Heart left ventricle (tissue), 16 donors: Measurements from ENCODE around the gene PPP4R1. TPM values are rescaled to one million over a fixed set of nuclear protein-coding genes. Genes with fewer than 3 reads are reported as not detected.

Source experiments
- ATAC-seq, 4 donors: fragments of 200-7000 bp; cut with Tn5 transposase; one replicate each; pipeline ENCODE4 v1.9.1; 2020 to 2022; ENCODE audit warnings: moderate library complexity in 4 of 4, mild to moderate bottlenecking in 3 of 4, moderate number of reproducible peaks in 1 of 4
- DNase-seq, 5 donors: peaks; one replicate each; pipeline ENCODE4 v3.0.0-alpha.2; 2020
- H3K27ac ChIP-seq, 12 donors: fragments of 200-600 bp; sonication (generic) in 4 of 12; one replicate each; pipeline versions ENCODE4 v1.5.0 to v1.8.0; 2016 to 2022; ENCODE audit warnings: mild to moderate bottlenecking in 2 of 12
- H3K27me3 ChIP-seq, 9 donors: fragments of 200-600 bp; sonication (generic) in 2 of 9; one replicate each; pipeline versions ENCODE4 v1.5.1 to v1.8.0; 2016 to 2022; ENCODE audit warnings: mild to moderate bottlenecking in 3 of 9
- H3K36me3 ChIP-seq, 9 donors: fragments of 200-600 bp; sonication (generic) in 2 of 9; one replicate each; pipeline versions ENCODE4 v1.5.0 to v1.8.0; 2018 to 2022; ENCODE audit warnings: mild to moderate bottlenecking in 2 of 9
- H3K4me1 ChIP-seq, 12 donors: fragments of 200-600 bp; sonication (generic) in 4 of 12; one replicate each; pipeline versions ENCODE4 v1.5.0 to v1.8.0; 2016 to 2022; ENCODE audit warnings: mild to moderate bottlenecking in 3 of 12
- H3K4me3 ChIP-seq, 12 donors: fragments of 200-600 bp; sonication (generic) in 4 of 12; one replicate each; pipeline versions ENCODE4 v1.5.0 to v1.8.0; 2017 to 2022; ENCODE audit warnings: mild to moderate bottlenecking in 9 of 12, moderate library complexity in 4 of 12
- H3K9me3 ChIP-seq, 12 donors: fragments of 200-600 bp; sonication (generic) in 4 of 12; one replicate each; pipeline versions ENCODE4 v1.5.0 to v1.8.0; 2016 to 2022; ENCODE audit warnings: mild to moderate bottlenecking in 1 of 12
- POLR2A ChIP-seq, 2 donors: fragments of 450-650 bp; IDR thresholded peaks; one replicate each; pipeline ENCODE4 v1.6.1; 2017; ENCODE audit warnings: antibody characterized with exemption in 2 of 2, mild to moderate bottlenecking in 2 of 2, moderate library complexity in 2 of 2
- WGBS, 4 donors: extraction: QIAGEN DNeasy Blood & Tissue Kit in 2 of 4; methylation state at CpG; one replicate each; pipeline versions ENCODE4 v1.1.5 to v1.1.7; 2013 to 2018; 5-methylcytosine and 5-hydroxymethylcytosine counted together
- intact Hi-C, 10 donors: fragments of 100-400 bp; cut with DNase I; formaldehyde crosslinking; loops; one replicate each; pipeline versions ENCODE4 v1.11.1 to v1.14.2; 2022
- polyA plus RNA-seq, 2 donors: library from polyadenylated mRNA; stranded (reverse); fragments of 200-250 nt; gene quantifications; one replicate each; pipeline ENCODE4 v1.2.3, GENCODE V29; 2013
- total RNA-seq, 9 donors: library from RNA; depleted of rRNA in 2 of 9; stranded (reverse); fragments of >200 nt in 2 of 9; fragmentation: NEBNext Ultra II Directional in 3 of 9; extraction: Animal tissue kit (Norgen Biotek cat#: 25700) in 3 of 9; gene quantifications; one replicate each; pipeline versions ENCODE4 v1.1.0 to v1.2.4, GENCODE V29; 2016 to 2023
- TF ChIP-seq, protein P1 (sequence below), 12 donors: fragments of 200-600 bp; sonication (generic) in 4 of 12; IDR thresholded peaks; one replicate each; pipeline versions ENCODE4 v1.5.0 to v1.8.0; 2018 to 2022; ENCODE audit warnings: antibody characterized with exemption in 12 of 12, mild to moderate bottlenecking in 5 of 12
- donor health status: ischemic (EF 13 %, LVEDD 7.1; RV severe dilation, severe dysfunction).
- donor health status: healthy with polysubstance abuse.
- donor health status: DM: no; HTN: yes; CAD: no.
- donor health status: DM: no; HTN: no; CAD: no.
- donor health status: ischemic (EF 25% LVEDD 6.9; RV normal size, moderate dysfunction).
- donor health status: ischemic (EF 25% LVEDD 5.7; RV mildly dilated, moderate dysfunction).
- donor health status: healthy.
- donor health status: DM: yes; HTN: yes; CAD: no.
- donor health status: ischemic (EF 35%, LVEDD 5.7; RV mildly dilated, moderate dysfunction).
- donor health status: nonischemic (EF 11% LVEDD 7.7; RV severe dilation, severe dysfunction).
- donor health status: DM: yes; HTN: yes; CAD: no.
- donor health status: PGD.
- donor health status: ischemic (EF 29% LVEDD 5.4; RV normal size, mild dysfunction).
- donor health status: nonischemic (EF 23%, LVEDD 6.1; RV moderate dilation, normal function).

The PPP4R1 gene
- total and polyA plus RNA-seq, 11 donors: 13.9 to 81.3 (median 59.8) TPM

DNA sequence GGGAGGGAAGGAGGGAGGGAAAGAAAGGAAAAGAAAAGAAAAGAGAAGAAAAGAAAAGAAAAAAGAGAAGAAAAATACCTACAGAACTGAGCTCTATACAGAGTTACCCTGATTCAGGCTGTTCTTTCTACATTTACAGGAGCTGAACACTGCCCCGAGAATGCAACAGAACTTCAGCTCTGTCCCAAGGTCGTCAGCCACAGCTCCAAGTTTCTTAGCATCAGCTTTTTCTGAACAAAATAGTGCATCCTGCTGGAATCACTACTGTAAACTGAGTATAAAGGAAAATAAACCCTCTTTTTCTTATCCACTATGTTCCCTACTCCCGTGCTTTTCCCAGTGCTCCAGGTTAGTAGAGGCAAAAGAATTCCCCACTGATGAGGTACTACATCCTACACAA, 4.7 kb upstream of the PPP4R1 start:
- intact Hi-C loops: loop anchor here in 4 of 10 donors (10.0 kb wide), 3 partner anchors 56 to 306 kb away; partner anchors contain the start of gene VAPA (in 1 of the 4)
- peaks cover 0 to 21% (median 5%) of the 10 kb centered on the region in 12 donors for H3K4me1 ChIP-seq
- H3K27me3 ChIP-seq: no peaks in the 10 kb centered on the region
- H3K27ac ChIP-seq: peak overlapping the region in 1 of 12 donors; percentile 20
- TF ChIP-seq, protein P1, sequence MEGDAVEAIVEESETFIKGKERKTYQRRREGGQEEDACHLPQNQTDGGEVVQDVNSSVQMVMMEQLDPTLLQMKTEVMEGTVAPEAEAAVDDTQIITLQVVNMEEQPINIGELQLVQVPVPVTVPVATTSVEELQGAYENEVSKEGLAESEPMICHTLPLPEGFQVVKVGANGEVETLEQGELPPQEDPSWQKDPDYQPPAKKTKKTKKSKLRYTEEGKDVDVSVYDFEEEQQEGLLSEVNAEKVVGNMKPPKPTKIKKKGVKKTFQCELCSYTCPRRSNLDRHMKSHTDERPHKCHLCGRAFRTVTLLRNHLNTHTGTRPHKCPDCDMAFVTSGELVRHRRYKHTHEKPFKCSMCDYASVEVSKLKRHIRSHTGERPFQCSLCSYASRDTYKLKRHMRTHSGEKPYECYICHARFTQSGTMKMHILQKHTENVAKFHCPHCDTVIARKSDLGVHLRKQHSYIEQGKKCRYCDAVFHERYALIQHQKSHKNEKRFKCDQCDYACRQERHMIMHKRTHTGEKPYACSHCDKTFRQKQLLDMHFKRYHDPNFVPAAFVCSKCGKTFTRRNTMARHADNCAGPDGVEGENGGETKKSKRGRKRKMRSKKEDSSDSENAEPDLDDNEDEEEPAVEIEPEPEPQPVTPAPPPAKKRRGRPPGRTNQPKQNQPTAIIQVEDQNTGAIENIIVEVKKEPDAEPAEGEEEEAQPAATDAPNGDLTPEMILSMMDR (IDR thresholded peaks at IDR 0.05): no peak
- no peak for TF ChIP-seq POLR2A (IDR thresholded peaks at IDR 0.05)
- H3K9me3 ChIP-seq: no peaks in the 10 kb centered on the region
- H3K36me3 ChIP-seq: no peaks in the 10 kb centered on the region
- ATAC-seq (no peak), DNase-seq (no peak)
- 61 to 75% (median 68%) methylated on average over 3 of the region's 3 CpGs for WGBS, 4 donors
- no peak overlapping the region for H3K4me3 ChIP-seq

DNA sequence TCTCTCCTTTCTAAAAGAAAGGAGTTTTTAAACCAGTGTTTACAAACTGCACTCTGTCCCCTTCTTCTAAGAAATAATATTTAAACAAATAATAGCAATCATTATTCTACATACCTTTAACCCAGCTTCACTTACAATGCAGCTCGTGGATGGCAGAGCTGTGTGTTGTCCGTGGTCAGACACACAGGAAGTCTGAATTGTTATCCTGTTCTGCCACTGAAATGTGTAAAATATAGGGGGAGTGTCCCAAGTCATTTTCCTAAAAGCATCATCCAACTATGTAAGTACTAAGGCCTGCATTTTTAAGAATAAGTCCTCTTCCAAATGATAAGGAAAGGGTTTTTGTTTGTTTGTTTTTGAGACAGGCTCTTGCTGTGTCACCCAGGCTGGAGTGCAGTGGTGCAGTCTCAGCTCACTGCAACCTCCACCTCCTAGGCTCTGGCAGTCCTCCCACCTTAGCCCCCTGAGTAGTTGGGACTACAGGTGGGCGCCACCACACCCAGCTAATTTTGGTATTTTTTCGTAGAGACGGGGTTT, 2.7 kb upstream of the PPP4R1 start:
- Histone ChIP-seq H3K36me3 (peaks cover 0 to under 1% (median 0%) of the 10 kb centered on the region in 9 donors), H3K4me1 (peaks cover 0 to 35% (median 17%) of the 10 kb centered on the region in 12 donors), H3K27ac (no peak overlapping the region), H3K27me3 (no peaks in the 10 kb centered on the region), H3K4me3 (no peak overlapping the region), H3K9me3 (no peaks in the 10 kb centered on the region)
- intact Hi-C loops: loop anchor here in 4 of 10 donors (10.0 kb wide), 3 partner anchors 58 to 308 kb away; partner anchors contain the start of gene VAPA (in 1 of the 4)
- no peak for DNase-seq
- WGBS, 4 donors: 82 to 86% (median 83%) methylated on average over 5 of the region's 5 CpGs
- TF ChIP-seq, protein P1 (IDR thresholded peaks at IDR 0.05): no peak
- TF ChIP-seq POLR2A (IDR thresholded peaks at IDR 0.05): no peak
- ATAC-seq: no peak

DNA sequence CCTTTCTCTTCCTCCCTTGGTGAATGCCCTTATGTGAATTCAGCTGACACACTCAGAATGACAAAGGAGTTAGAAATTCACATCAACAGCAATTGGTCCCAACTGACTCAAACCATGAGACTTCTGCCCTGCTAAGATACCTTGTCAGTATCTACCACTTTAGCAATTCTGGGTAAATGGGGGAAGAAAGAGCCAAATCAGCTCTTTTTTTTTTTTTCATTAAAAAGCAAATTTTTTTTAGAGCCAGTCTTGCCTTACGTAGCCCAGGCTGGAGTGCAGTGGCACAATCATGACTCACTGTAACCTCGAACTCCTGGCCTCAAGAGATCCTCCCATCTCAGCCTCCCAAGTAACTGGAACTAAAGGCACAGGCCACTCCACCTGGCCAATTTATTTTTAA, 1.7 kb upstream of the PPP4R1 start:
- intact Hi-C loops: loop anchor here in 4 of 10 donors (10.0 kb wide), 3 partner anchors 59 to 309 kb away; partner anchors contain the start of gene VAPA (in 1 of the 4)
- ATAC-seq (no peak), DNase-seq (no peak)
- H3K4me3 ChIP-seq: no peak overlapping the region
- H3K36me3 ChIP-seq: peaks cover 0 to 11% (median 3%) of the 10 kb centered on the region in 9 donors
- peaks cover 0 to 38% (median 20%) of the 10 kb centered on the region in 12 donors for H3K4me1 ChIP-seq
- TF ChIP-seq, protein P1 (IDR thresholded peaks at IDR 0.05): no peak
- no peak for TF ChIP-seq POLR2A (IDR thresholded peaks at IDR 0.05)
- H3K27me3 ChIP-seq: no peaks in the 10 kb centered on the region
- 96 to 100% (median 97%) methylated on average over 2 of the region's 2 CpGs for WGBS, 4 donors
- H3K9me3 ChIP-seq: no peaks in the 10 kb centered on the region
- H3K27ac ChIP-seq: peak overlapping the region in 3 of 12 donors; percentile 95 to 97 (median 96)

DNA sequence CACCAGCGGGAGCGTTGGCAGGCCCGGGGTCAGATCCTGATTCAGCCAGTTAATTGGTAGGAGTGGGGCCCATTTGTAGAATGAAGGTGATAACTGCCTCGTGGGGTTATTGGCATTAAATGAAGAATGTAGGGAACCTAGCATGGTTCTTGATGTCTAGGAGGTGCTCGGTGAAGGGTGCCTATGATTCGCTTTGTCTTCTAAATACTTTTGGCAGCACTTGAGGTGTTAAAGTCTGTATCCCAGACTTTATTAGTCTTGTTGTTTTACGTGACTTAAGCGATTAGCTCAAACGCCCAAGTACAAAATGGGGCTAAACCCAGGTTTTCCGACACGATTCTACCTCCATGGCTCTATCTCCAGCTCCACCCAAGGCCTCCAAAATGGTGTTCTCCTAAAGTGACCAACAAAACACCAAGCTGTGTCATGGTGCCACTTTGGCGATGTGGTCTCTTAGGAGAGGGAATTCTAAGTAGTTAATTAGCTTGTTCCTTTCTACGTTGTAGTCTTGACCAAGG, 980 bp upstream of the PPP4R1 start:
- DNase-seq (no peak), ATAC-seq (no peak)
- peak overlapping the region; percentile 92 to 99 (median 96) for H3K27ac ChIP-seq
- H3K27me3 ChIP-seq: no peaks in the 10 kb centered on the region
- no peaks in the 10 kb centered on the region for H3K9me3 ChIP-seq
- H3K4me3 ChIP-seq: peak overlapping the region; percentile 62 to 99 (median 84)
- TF ChIP-seq, protein P1 (IDR thresholded peaks at IDR 0.05): no peak
- no peak for TF ChIP-seq POLR2A (IDR thresholded peaks at IDR 0.05)
- peaks cover 0 to 13% (median 6%) of the 10 kb centered on the region in 9 donors for H3K36me3 ChIP-seq
- 41 to 53% (median 47%) methylated on average over 13 of the region's 13 CpGs for WGBS, 4 donors
- intact Hi-C loops: loop anchor here in 4 of 10 donors (10.0 kb wide), 3 partner anchors 59 to 309 kb away; partner anchors contain the start of gene VAPA (in 1 of the 4)
- H3K4me1 ChIP-seq: peaks cover 0 to 39% (median 23%) of the 10 kb centered on the region in 12 donors
